Stimulated activated CD8-positive, alpha-beta memory T cell treated with anti-CD3 and anti-CD28 coated beads, Interleukin-2, amount 100 ng/mL, for 48 hours (primary cell): ENCODE results near the gene FEN1.

Source experiments
- DNase-seq, 2 donors: peaks; one replicate each; pipeline ENCODE4 v3.0.0-alpha.2; 2020; ENCODE audit warnings: low read depth in 2 of 2

Gene FEN1

DNA sequence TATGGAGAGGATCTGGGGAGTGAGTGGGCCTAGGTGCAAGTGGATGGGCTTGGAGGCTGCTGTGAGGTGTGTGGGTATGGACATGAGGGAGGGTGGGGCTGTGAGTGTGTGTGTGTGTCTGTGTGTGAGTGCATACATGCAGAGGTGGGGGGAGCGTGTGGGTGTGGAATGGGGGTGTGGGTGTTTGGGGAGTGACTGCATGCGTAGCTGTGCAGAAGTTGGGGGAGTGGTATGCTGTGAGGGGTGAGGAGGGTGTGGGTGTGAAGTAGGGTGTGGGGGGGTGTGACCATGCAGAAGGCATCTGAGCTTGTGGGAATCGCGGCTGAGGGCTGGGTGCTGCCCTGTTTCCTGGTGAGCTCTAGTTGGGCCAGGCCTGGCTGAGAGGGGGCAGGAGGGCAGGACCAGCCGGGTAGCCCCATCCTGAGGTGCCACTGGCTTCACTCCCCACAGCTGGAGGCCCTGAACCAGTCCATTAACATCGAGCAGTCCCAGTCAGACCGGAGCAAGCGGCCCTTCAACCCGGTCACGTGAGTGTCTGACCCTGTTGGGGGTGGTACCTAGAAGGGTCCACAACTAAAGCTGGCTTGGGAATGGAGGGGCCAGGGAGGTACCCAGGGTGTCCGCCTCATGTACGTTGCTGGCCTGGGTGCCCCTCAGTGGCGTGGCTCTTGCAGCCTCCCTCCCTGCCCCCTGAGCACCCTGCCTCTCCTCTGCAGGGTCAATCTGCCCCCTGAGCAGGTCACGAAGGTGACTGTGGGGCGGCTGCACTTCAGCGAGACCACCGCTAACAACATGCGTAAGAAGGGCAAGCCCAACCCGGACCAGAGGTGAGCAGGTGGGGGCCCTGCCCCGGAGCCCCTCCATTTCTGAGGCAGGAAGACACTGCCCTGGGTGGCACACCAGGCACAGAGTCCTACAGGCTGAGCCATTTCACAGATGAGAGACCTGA is 16.8 kb upstream of the FEN1 start:
- DNase-seq: no peak

DNA sequence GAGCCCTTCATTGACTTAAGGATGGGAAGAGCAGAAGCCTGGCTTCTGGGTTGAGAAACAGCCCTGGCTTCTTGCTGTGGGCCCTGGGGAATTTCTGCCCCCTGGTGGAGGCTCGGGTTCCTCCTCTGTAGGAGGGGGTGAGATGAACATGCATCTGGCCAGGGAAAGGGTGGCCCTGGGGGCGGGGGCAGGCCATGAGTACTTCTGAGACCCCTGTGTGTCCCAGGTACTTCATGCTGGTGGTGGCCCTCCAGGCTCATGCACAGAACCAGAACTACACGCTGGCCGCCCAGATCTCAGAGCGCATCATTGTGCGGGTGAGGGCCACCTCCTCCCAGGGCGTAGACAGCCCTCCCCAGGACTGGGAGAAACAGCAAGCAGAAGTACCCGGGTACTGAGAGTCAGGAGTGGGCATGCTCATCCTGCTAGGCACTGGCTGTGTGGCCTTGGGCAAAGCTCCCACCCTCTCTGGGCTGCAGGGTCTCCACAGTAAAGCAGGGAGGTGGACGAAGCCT is 16.1 kb upstream of the FEN1 start:
- peak; percentile 56 to 60 for DNase-seq

- peak; percentile 43 to 44 for DNase-seq
Measured at GRCh38 chr11:61777234-61778090, 15.2 kb upstream of the FEN1 start.

DNA sequence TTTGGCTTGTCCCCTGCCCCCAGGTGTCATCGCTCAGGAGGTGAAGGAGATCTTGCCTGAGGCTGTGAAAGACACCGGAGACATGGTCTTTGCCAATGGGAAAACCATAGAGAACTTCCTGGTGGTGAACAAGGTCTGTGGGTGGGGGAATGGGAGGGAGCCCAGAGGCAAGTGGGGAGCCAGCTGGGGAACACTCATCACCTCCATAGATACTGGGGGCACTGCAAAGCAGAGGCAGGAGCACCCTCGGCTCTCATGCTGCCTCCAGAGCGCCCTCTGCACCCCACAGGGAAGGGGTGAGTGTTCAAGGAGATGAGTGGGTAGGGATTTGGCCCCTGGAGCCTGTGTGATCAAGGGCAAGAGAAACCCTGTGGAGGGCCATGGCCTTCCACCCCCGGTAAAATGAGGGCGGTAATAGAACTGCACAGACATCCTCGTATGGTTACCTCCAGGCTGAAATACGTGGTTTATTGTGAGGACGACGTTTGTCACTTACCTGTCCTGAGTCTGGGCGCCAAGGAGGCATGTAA is 14.3 kb upstream of the FEN1 start:
- no peak for DNase-seq

GRCh38 chr11:61778920-61779650 is 13.6 kb upstream of the FEN1 start:
- no peak for DNase-seq

DNA sequence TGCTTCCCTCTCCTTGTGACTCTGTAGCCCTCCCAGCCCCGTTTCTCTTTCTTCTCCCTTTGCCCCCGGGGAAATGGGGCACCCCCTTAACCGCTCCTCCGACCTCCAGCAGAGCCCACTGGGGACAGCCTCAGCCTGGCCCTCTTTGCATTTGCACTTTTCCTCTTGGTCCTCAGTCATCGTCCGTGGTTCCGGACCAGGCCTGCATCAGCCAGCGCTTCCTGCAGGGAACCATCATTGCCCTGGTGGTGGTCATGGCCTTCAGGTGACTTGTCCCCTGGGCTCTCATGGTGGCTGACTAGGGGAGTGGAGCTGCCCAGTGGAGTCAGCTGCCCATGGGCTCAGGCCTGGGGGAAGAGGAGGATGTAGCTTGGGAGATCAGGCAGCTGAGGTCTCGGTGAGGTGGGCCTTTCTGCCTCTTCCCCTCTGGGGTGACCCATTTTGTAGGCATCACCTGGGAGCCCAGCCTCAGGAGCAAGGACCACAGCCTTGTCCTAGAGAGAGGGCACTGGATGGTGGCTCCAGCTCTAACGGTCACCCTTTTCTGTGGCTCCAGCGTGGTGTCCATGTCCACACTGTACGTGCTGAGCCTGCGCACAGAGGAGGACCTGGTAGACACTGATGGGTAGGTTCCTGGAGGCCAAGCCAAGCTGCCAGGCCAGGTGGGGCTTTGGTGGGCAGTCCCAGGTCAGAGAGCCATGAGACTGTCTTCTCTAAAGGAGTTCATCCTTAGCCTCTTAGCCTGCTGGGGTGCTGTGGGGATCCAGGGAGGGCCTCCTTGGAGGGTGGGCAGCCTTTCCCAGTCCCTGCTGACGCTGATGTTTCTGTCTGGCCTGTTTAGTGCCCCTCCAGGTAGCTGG is 12.8 kb upstream of the FEN1 start:
- DNase-seq: no peak

- no peak for DNase-seq
Measured at GRCh38 chr11:61780581-61781162, 12.0 kb upstream of the FEN1 start.

- no peak for DNase-seq
Measured at GRCh38 chr11:61781585-61781984, 11.1 kb upstream of the FEN1 start.

DNA sequence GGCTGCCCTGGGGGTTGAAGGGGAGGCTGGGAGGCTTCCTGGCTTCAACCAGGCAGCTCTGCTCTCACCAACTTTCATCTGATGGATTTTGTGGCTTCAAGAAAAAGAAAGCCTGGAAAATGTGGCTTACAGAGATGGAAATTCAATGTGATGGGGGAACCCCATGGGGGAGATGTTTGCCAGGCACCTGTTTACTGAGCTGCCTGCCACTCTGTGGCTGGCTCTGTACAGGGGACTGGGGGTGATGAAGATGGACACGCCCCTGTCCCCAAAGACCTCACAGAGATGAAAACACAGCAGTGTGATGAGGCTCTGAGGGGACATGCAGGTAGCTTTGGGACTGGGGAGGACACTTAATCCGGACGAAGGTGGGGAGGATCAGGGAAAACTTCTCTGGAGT is 10.4 kb upstream of the FEN1 start:
- no peak for DNase-seq

- no peak for DNase-seq
Measured at GRCh38 chr11:61782841-61783240, 9.9 kb upstream of the FEN1 start.

DNA sequence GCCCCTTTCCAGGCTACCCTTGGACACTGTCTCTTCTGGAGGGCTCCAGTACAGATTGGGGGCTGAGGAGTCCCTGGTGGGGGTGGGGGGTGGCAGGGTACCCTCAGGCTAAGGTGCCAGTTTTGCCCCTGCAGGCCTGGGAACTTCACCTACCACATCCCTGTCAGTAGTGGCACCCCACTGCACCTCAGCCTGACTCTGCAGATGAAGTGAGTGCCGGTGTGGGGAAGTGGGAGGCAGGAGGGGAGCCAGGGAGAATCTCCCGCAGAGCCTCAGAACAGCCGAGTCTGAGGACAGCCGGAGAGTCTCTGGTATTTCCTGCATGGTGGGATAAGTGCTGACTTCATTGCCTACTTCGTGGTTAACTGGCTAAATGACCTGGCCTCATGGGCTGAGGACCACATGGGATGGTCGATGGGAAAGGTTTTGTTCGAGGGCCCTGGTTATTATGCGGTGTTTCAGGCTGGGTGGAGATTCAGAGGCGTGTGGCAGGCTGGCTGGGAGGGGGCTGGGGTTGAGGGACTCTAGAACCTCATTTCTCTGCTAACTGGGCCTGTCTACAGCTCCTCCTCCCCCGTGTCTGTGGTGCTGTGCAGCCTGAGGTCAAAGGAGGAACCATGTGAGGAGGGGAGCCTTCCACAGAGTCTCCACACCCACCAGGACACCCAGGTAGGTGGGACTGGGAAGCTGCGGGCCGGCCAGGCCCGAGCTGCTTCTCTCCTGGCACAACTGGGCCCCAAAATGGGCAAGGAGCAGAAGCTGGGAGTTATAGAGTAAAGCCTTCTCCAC is 8.8 kb upstream of the FEN1 start:
- DNase-seq: no peak

DNA sequence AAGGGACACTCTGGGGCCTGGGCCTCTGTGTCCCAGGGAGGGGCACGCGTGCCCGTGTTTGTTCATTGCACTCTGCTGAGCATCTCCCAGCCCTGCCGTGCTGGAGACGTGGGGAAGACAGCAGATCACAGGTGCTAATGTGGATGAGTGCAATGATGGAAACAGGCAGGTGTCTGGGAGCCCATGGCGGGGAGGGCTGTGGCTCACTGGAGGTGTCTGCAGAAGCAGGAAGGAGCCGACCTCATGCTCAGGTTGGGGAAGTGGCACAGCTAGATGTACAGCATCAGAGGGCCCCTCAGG is 8.3 kb upstream of the FEN1 start:
- DNase-seq: no peak

GRCh38 chr11:61785837-61786402 is 6.8 kb upstream of the FEN1 start:
- no peak for DNase-seq

GRCh38 chr11:61787928-61788491 is 4.7 kb upstream of the FEN1 start:
- DNase-seq: no peak

GRCh38 chr11:61791737-61792309 is 888 bp upstream of the FEN1 start:
- DNase-seq: peak in 1 of 2 donors; percentile 26

- DNase-seq: no peak
Measured at GRCh38 chr11:61793083-61793828, 545 bp downstream of the FEN1 start.

GRCh38 chr11:61793829-61794204 is 1.1 kb downstream of the FEN1 start:
- DNase-seq: no peak

GRCh38 chr11:61794579-61794978 is 1.9 kb downstream of the FEN1 start:
- no peak for DNase-seq
